Measurements from ENCODE around the gene KIF5C. TPM values are rescaled to one million over a fixed set of nuclear protein-coding genes. Genes with fewer than 3 reads are reported as not detected.
"Not testable (repeated sequence)": the region's sequence is repeated elsewhere in the genome, so short reads cannot be mapped to it uniquely, and the experiment has no call there.

KIF5C gene
- total RNA-seq, 1 donor from 2014 or later = 38.9 TPM

DNA sequence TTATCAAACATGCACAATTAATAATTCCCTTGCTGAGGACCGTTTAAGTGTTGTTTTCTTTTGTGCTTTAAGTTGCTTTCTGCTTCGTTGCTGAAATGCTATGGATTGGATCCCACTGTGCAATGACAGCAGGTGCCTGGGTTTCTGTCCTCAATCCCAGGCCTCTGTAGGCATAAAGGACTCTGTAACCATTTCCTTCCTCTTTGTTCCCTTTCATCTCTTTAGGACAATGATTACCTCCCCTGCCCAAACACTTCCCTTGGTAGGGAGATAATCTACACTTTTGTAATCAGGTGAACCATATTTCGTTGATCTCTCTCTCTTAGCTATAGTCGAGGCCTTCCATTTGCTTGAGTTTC lies 104.9 kb downstream of the KIF5C start:
- H3K4me3 Mint-ChIP-seq = no peak overlapping the region
- H3K4me1 Mint-ChIP-seq (ENCODE audit: unreplicated experiment) = peaks cover 12% of the 10 kb centered on the region
- DNase-seq (ENCODE audit: extremely low spot score, unreplicated experiment) = no peak
- TF ChIP-seq, protein P1, sequence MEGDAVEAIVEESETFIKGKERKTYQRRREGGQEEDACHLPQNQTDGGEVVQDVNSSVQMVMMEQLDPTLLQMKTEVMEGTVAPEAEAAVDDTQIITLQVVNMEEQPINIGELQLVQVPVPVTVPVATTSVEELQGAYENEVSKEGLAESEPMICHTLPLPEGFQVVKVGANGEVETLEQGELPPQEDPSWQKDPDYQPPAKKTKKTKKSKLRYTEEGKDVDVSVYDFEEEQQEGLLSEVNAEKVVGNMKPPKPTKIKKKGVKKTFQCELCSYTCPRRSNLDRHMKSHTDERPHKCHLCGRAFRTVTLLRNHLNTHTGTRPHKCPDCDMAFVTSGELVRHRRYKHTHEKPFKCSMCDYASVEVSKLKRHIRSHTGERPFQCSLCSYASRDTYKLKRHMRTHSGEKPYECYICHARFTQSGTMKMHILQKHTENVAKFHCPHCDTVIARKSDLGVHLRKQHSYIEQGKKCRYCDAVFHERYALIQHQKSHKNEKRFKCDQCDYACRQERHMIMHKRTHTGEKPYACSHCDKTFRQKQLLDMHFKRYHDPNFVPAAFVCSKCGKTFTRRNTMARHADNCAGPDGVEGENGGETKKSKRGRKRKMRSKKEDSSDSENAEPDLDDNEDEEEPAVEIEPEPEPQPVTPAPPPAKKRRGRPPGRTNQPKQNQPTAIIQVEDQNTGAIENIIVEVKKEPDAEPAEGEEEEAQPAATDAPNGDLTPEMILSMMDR (conservative IDR thresholded peaks at IDR 0.05) = no peak
- H3K9me3 Mint-ChIP-seq = no peaks in the 10 kb centered on the region
- no peaks in the 10 kb centered on the region for H3K27me3 Mint-ChIP-seq
- peaks cover 20% of the 10 kb centered on the region for H3K36me3 Mint-ChIP-seq
- no peak overlapping the region for H3K27ac Mint-ChIP-seq

DNA sequence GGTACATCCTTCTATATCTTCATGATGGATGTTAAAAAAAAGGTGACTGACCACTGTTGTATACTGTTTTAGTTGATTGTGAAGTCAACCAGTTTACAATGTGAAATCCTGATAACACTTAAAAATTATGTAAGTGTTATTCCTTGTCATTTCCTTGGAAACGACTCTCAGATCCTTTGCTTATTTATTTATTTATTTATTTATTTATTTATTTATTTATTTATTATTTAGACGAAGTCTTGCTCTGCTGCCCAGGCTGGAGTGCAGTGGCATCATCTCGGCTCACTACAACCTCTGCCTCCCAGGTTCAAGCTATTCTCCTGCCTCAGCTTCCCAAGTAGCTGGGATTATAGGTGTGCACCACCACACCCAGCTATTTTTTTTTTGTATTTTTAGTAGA lies 105.5 kb downstream of the KIF5C start:
- DNase-seq (ENCODE audit: extremely low spot score, unreplicated experiment); H3K9me3 Mint-ChIP-seq; H3K4me3 Mint-ChIP-seq; H3K27me3 Mint-ChIP-seq; H3K27ac Mint-ChIP-seq: not testable (repeated sequence)
- Mint-ChIP-seq H3K4me1 (ENCODE audit: unreplicated experiment) (peaks cover 12% of the 10 kb centered on the region), H3K36me3 (peaks cover 20% of the 10 kb centered on the region)

- Mint-ChIP-seq H3K9me3 (no peaks in the 10 kb centered on the region), H3K36me3 (peaks cover 20% of the 10 kb centered on the region), H3K27me3 (no peaks in the 10 kb centered on the region), H3K4me1 (ENCODE audit: unreplicated experiment) (peaks cover 12% of the 10 kb centered on the region), H3K27ac (no peak overlapping the region), H3K4me3 (no peak overlapping the region)
- no peak for DNase-seq (ENCODE audit: extremely low spot score, unreplicated experiment)
- TF ChIP-seq, protein P1 (conservative IDR thresholded peaks at IDR 0.05) = no peak
Measured at GRCh38 chr2:148981324-148981723, 106.3 kb downstream of the KIF5C start.

DNA sequence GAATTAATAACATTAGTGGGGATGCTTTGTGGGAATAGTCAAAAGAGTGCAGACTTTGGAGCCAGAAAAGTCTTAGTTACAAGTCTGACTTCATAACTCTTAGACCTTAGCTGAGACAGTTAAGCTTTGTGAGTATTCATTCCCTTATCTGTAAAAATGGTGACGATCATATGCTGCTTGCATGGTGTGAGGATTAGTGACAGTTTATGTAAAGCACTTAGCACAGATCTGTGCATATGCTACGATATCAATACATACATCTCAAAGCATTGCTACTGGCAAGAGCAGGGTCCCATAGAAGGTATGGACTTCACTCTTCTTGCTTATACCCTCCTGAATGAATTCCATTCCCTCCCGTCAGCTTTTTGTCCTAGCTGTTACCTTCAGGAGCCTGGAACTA lies 106.8 kb downstream of the KIF5C start:
- TF ChIP-seq, protein P1 (conservative IDR thresholded peaks at IDR 0.05) = no peak
- no peaks in the 10 kb centered on the region for H3K9me3 Mint-ChIP-seq
- H3K4me1 Mint-ChIP-seq (ENCODE audit: unreplicated experiment) = peaks cover 12% of the 10 kb centered on the region
- no peak for DNase-seq (ENCODE audit: extremely low spot score, unreplicated experiment)
- no peak overlapping the region for H3K27ac Mint-ChIP-seq
- H3K36me3 Mint-ChIP-seq = peaks cover 21% of the 10 kb centered on the region
- H3K27me3 Mint-ChIP-seq = no peaks in the 10 kb centered on the region
- H3K4me3 Mint-ChIP-seq = no peak overlapping the region

- Mint-ChIP-seq H3K4me1 (ENCODE audit: unreplicated experiment) (peaks cover 12% of the 10 kb centered on the region), H3K27ac (no peak overlapping the region), H3K36me3 (peaks cover 26% of the 10 kb centered on the region), H3K9me3 (no peaks in the 10 kb centered on the region), H3K27me3 (no peaks in the 10 kb centered on the region), H3K4me3 (no peak overlapping the region)
- DNase-seq (ENCODE audit: extremely low spot score, unreplicated experiment) = no peak
- TF ChIP-seq, protein P1 (conservative IDR thresholded peaks at IDR 0.05) = no peak
Measured at GRCh38 chr2:148982282-148982681, 107.3 kb downstream of the KIF5C start.

- H3K36me3 Mint-ChIP-seq = peaks cover 28% of the 10 kb centered on the region
- no peaks in the 10 kb centered on the region for H3K27me3 Mint-ChIP-seq
- H3K4me3 Mint-ChIP-seq = no peak overlapping the region
- no peaks in the 10 kb centered on the region for H3K9me3 Mint-ChIP-seq
- no peak for DNase-seq (ENCODE audit: extremely low spot score, unreplicated experiment)
- H3K4me1 Mint-ChIP-seq (ENCODE audit: unreplicated experiment) = peaks cover 4% of the 10 kb centered on the region
- H3K27ac Mint-ChIP-seq = no peak overlapping the region
- TF ChIP-seq, protein P1 (conservative IDR thresholded peaks at IDR 0.05) = no peak
Measured at GRCh38 chr2:148983896-148984295, 108.9 kb downstream of the KIF5C start.
